ENCODE data around the gene BOC. TPM values are rescaled to one million over a fixed set of nuclear protein-coding genes. Genes with fewer than 3 reads are reported as not detected.
"Not testable (repeated sequence)": the region's sequence is repeated elsewhere in the genome, so short reads cannot be mapped to it uniquely, and the experiment has no call there.

The BOC gene
- total RNA-seq, 1 donor, result 22.8 TPM

- H2AFZ ChIP-seq (ENCODE audit: low read length), result no peak overlapping the region
- H3K27ac ChIP-seq (ENCODE audit: low read depth, low read length), result no peak overlapping the region
- no peak overlapping the region for H3K4me3 ChIP-seq (ENCODE audit: insufficient read depth, low read length)
- DNase-seq (ENCODE audit: insufficient read length, low spot score, missing footprints), result no peak
- H3K27me3 ChIP-seq (ENCODE audit: insufficient read depth, low read length), result no peaks in the 10 kb centered on the region
- no peaks in the 10 kb centered on the region for H3K36me3 ChIP-seq (ENCODE audit: insufficient read depth, low read length)
- H3K9me3 ChIP-seq (ENCODE audit: low read depth, low read length), result no peaks in the 10 kb centered on the region
- H3K4me2 ChIP-seq (ENCODE audit: insufficient read depth, low read length), result no peak overlapping the region
- H3K4me1 ChIP-seq (ENCODE audit: insufficient read depth, low read length), result peaks cover 8% of the 10 kb centered on the region
- H3K79me2 ChIP-seq (ENCODE audit: insufficient read depth, low read length), result no peaks in the 10 kb centered on the region
- no peak for TF ChIP-seq CTCF (IDR thresholded peaks at IDR 0.05; ENCODE audit: extremely low read depth, low read depth, low read length)
- no peaks in the 10 kb centered on the region for H4K20me1 ChIP-seq (ENCODE audit: insufficient read depth, low read length)
Observed at GRCh38 chr3:113169891-113170452, 41.4 kb upstream of the BOC start.

- no peak for DNase-seq (ENCODE audit: insufficient read length, low spot score, missing footprints)
- no peak for TF ChIP-seq CTCF (IDR thresholded peaks at IDR 0.05; ENCODE audit: extremely low read depth, low read depth, low read length)
- H3K9me3 ChIP-seq (ENCODE audit: low read depth, low read length), result no peaks in the 10 kb centered on the region
- H3K4me3 ChIP-seq (ENCODE audit: insufficient read depth, low read length), result no peak overlapping the region
- no peak overlapping the region for H3K4me2 ChIP-seq (ENCODE audit: insufficient read depth, low read length)
- H2AFZ ChIP-seq (ENCODE audit: low read length), result no peak overlapping the region
- H3K79me2 ChIP-seq (ENCODE audit: insufficient read depth, low read length), result no peaks in the 10 kb centered on the region
- no peaks in the 10 kb centered on the region for H3K27me3 ChIP-seq (ENCODE audit: insufficient read depth, low read length)
- H3K27ac ChIP-seq (ENCODE audit: low read depth, low read length), result no peak overlapping the region
- H3K4me1 ChIP-seq (ENCODE audit: insufficient read depth, low read length), result peaks cover 8% of the 10 kb centered on the region
- H4K20me1 ChIP-seq (ENCODE audit: insufficient read depth, low read length), result no peaks in the 10 kb centered on the region
- no peaks in the 10 kb centered on the region for H3K36me3 ChIP-seq (ENCODE audit: insufficient read depth, low read length)
Observed at GRCh38 chr3:113170771-113171170, 40.6 kb upstream of the BOC start.

- H3K79me2 ChIP-seq (ENCODE audit: insufficient read depth, low read length); H2AFZ ChIP-seq (ENCODE audit: low read length); H4K20me1 ChIP-seq (ENCODE audit: insufficient read depth, low read length); H3K36me3 ChIP-seq (ENCODE audit: insufficient read depth, low read length); H3K4me1 ChIP-seq (ENCODE audit: insufficient read depth, low read length); DNase-seq (ENCODE audit: insufficient read length, low spot score, missing footprints); H3K4me3 ChIP-seq (ENCODE audit: insufficient read depth, low read length); H3K9me3 ChIP-seq (ENCODE audit: low read depth, low read length); H3K4me2 ChIP-seq (ENCODE audit: insufficient read depth, low read length); H3K27ac ChIP-seq (ENCODE audit: low read depth, low read length); H3K27me3 ChIP-seq (ENCODE audit: insufficient read depth, low read length): not testable (repeated sequence)
Observed at GRCh38 chr3:113171675-113172300, 39.6 kb upstream of the BOC start.

GRCh38 chr3:113173102-113173501 lies 38.3 kb upstream of the BOC start:
- Histone ChIP-seq H3K9me3 (ENCODE audit: low read depth, low read length) (no peaks in the 10 kb centered on the region), H4K20me1 (ENCODE audit: insufficient read depth, low read length) (no peaks in the 10 kb centered on the region), H3K27me3 (ENCODE audit: insufficient read depth, low read length) (no peaks in the 10 kb centered on the region), H3K36me3 (ENCODE audit: insufficient read depth, low read length) (no peaks in the 10 kb centered on the region), H2AFZ (ENCODE audit: low read length) (no peak overlapping the region), H3K27ac (ENCODE audit: low read depth, low read length) (no peak overlapping the region), H3K4me3 (ENCODE audit: insufficient read depth, low read length) (no peak overlapping the region), H3K4me2 (ENCODE audit: insufficient read depth, low read length) (no peak overlapping the region), H3K79me2 (ENCODE audit: insufficient read depth, low read length) (no peaks in the 10 kb centered on the region), H3K4me1 (ENCODE audit: insufficient read depth, low read length) (no peaks in the 10 kb centered on the region)
- no peak for DNase-seq (ENCODE audit: insufficient read length, low spot score, missing footprints)
- TF ChIP-seq CTCF (IDR thresholded peaks at IDR 0.05; ENCODE audit: extremely low read depth, low read depth, low read length), result no peak

Measured in osteoblast (primary cell).